Esophagus squamous epithelium (tissue), 5 donors: ENCODE results near the gene RCOR2. TPM values are rescaled to one million over a fixed set of nuclear protein-coding genes. Genes with fewer than 3 reads are reported as not detected.
"Not testable (repeated sequence)": the region's sequence is repeated elsewhere in the genome, so short reads cannot be mapped to it uniquely, and the experiment has no call there.

Source experiments
- DNase-seq: peaks from one replicate; lab custom pipeline; 2025; lab: John Stamatoyannopoulos, UW
- H3K27ac ChIP-seq, 4 donors: fragments of 200-600 bp; sonication (generic); one replicate each; pipeline ENCODE4 v1.5.1; 2016 to 2019; ENCODE audit warnings: mild to moderate bottlenecking in 1 of 4
- H3K27me3 ChIP-seq, 4 donors: fragments of 200-600 bp; sonication (generic); 1 replicate in 3 of 4; 2 replicates in 1 of 4; pipeline versions ENCODE4 v1.5.1 to v1.6.0; 2017 to 2021; ENCODE audit warnings: antibody characterized with exemption in 1 of 4
- H3K36me3 ChIP-seq, 3 donors: fragments of 200-600 bp; sonication (generic); one replicate each; pipeline ENCODE4 v1.5.1; 2016 to 2019
- H3K4me1 ChIP-seq, 3 donors: fragments of 200-600 bp; sonication (generic); one replicate each; pipeline ENCODE4 v1.5.1; 2017 to 2019
- H3K4me3 ChIP-seq, 4 donors: fragments of 200-600 bp; sonication (generic); 1 replicate in 3 of 4; 2 replicates in 1 of 4; pipeline ENCODE4 v1.5.1; 2016 to 2019; ENCODE audit warnings: mild to moderate bottlenecking in 2 of 4, moderate library complexity in 1 of 4
- H3K9me3 ChIP-seq, 3 donors: fragments of 200-600 bp; sonication (generic); one replicate each; pipeline ENCODE4 v1.5.1; 2016 to 2019
- CTCF ChIP-seq, 6 experiments: fragments of 450-650 bp in 4 of 6; fragments of 200-600 bp in 2 of 6; sonication (generic) in 2 of 6; IDR thresholded peaks; one replicate each; pipeline ENCODE4 v1.5.1; 2016 to 2019; ENCODE audit warnings: antibody characterized with exemption in 6 of 6, mild to moderate bottlenecking in 4 of 6, moderate library complexity in 4 of 6
- POLR2A ChIP-seq, 4 donors: fragments of 450-650 bp; IDR thresholded peaks; one replicate each; pipeline ENCODE4 v1.6.1; 2017; ENCODE audit warnings: antibody characterized with exemption in 4 of 4, mild to moderate bottlenecking in 4 of 4, moderate library complexity in 3 of 4
- WGBS, 2 donors: methylation state at CpG; one replicate each; pipeline ENCODE4 v1.1.5; 2018; 5-methylcytosine and 5-hydroxymethylcytosine counted together
- intact Hi-C: fragments of 100-400 bp; cut with DNase I; formaldehyde crosslinking; loops from one replicate; pipeline ENCODE4 v1.15.0; 2022
- total RNA-seq, 4 donors: library from RNA; depleted of rRNA; stranded (reverse); fragments of >200 nt; gene quantifications; one replicate each; pipeline ENCODE4 v1.1.0, GENCODE V29; 2016
- donor health status: DM: yes; HTN: yes; CAD: no.

Gene RCOR2
- under 1 TPM in 3 of 4 donors, not detected in 1; 0.19 to 0.49 (median 0.22) TPM for total RNA-seq

- H3K27ac ChIP-seq = peak within 1 kb of the TSS; percentile 58 to 88 (median 80)
- H3K27me3 ChIP-seq = peaks cover 0 to 17% (median 0%) of the 10 kb centered on the region in 4 donors
- peak within 1 kb of the TSS; percentile 34 to 71 (median 50) for H3K4me3 ChIP-seq
- TF ChIP-seq CTCF (IDR thresholded peaks at IDR 0.05) (no peak), POLR2A (IDR thresholded peaks at IDR 0.05) (no peak)
- no peak for DNase-seq
- H3K4me1 ChIP-seq = peaks cover 44 to 59% (median 51%) of the 10 kb centered on the region in 3 donors
- no peaks in the 10 kb centered on the region for H3K36me3 ChIP-seq
- WGBS, 2 donors = no CpG with 5 or more reads among the region's 85 CpGs
- H3K9me3 ChIP-seq = no peaks in the 10 kb centered on the region
- intact Hi-C loops = no loop called here
Observed at GRCh38 chr11:63916837-63917691, at the start of gene RCOR2. Gene RCOR2 (minus strand): TSS chr11:63917164. CDS start chr11:63916456, 708 bp downstream.

GRCh38 chr11:63966444-63966843, 49.5 kb upstream of the RCOR2 start:
- intact Hi-C loops = no loop called here
- H3K27me3 ChIP-seq = peaks cover 0 to 12% (median 0%) of the 10 kb centered on the region in 4 donors
- H3K4me3 ChIP-seq = no peak overlapping the region
- no peaks in the 10 kb centered on the region for H3K36me3 ChIP-seq
- 100% methylated on average over 1 of the region's 1 CpG for WGBS, 2 donors
- H3K9me3 ChIP-seq = no peaks in the 10 kb centered on the region
- H3K27ac ChIP-seq = no peak overlapping the region
- no peak for DNase-seq
- peaks cover 6 to 12% (median 8%) of the 10 kb centered on the region in 3 donors for H3K4me1 ChIP-seq
- TF ChIP-seq POLR2A (IDR thresholded peaks at IDR 0.05) (no peak), CTCF (IDR thresholded peaks at IDR 0.05) (no peak)

- H3K27ac ChIP-seq, H3K4me3 ChIP-seq, H3K27me3 ChIP-seq, DNase-seq, H3K36me3 ChIP-seq, H3K9me3 ChIP-seq, intact Hi-C loops: not testable (repeated sequence)
- WGBS, 2 donors = 90 to 96% methylated on average over 4 of the region's 4 CpGs
- H3K4me1 ChIP-seq = peaks cover 8 to 30% (median 13%) of the 10 kb centered on the region in 3 donors
Observed at GRCh38 chr11:63963895-63964294, 46.9 kb upstream of the RCOR2 start.

- Histone ChIP-seq H3K9me3 (no peaks in the 10 kb centered on the region), H3K36me3 (no peaks in the 10 kb centered on the region), H3K27me3 (no peaks in the 10 kb centered on the region), H3K4me1 (peaks cover 8 to 48% (median 18%) of the 10 kb centered on the region in 3 donors), H3K27ac (no peak overlapping the region), H3K4me3 (no peak overlapping the region)
- WGBS, 2 donors = 15 to 25% methylated on average over 4 to 8 of the region's 19 CpGs
- intact Hi-C loops = no loop called here
- TF ChIP-seq CTCF (IDR thresholded peaks at IDR 0.05) = no peak
- TF ChIP-seq POLR2A (IDR thresholded peaks at IDR 0.05) = no peak
- DNase-seq = no peak
Observed at GRCh38 chr11:63961608-63962412, 44.8 kb upstream of the RCOR2 start.

DNA sequence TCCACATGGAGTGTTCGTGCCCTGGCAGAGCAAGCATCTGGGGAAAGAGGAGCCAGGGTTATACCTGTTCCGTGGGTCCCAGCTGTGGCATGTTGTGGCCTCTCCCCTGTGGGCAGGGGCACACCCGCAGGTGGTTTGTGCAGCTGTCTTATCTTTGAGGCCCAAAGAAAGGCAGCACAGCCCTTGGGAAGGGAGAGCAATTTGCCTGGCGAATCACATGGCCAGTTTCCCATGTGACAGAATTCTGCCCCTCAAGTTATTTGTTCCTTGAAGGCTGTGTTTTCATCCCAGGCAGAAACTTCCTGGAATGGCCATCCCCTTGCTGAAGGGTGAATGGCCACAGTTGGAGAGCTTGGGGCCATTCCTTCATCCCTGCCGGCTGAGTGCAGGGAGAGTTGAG, 41.0 kb upstream of the RCOR2 start:
- WGBS, 2 donors = 28% methylated on average over 4 of the region's 5 CpGs; no CpG with 5 or more reads in 1 of the 2 donors
- Histone ChIP-seq H3K36me3 (peaks cover 0 to 36% (median 17%) of the 10 kb centered on the region in 3 donors), H3K9me3 (no peaks in the 10 kb centered on the region), H3K4me1 (peaks cover 11 to 60% (median 18%) of the 10 kb centered on the region in 3 donors), H3K27me3 (no peaks in the 10 kb centered on the region), H3K27ac (no peak overlapping the region), H3K4me3 (no peak overlapping the region)
- no peak for TF ChIP-seq POLR2A (IDR thresholded peaks at IDR 0.05)
- TF ChIP-seq CTCF (IDR thresholded peaks at IDR 0.05) = no peak
- no peak for DNase-seq
- intact Hi-C loops = no loop called here
